Smooth muscle cell (in vitro differentiated cells): ENCODE results near the gene INPP5D. TPM values are rescaled to one million over a fixed set of nuclear protein-coding genes. Genes with fewer than 3 reads are reported as not detected.

Experiments used
- DNase-seq: peaks from one replicate; lab custom pipeline; 2025; ENCODE audit not compliant: unreplicated experiment; lab: John Stamatoyannopoulos, UW
- H2AFZ ChIP-seq: fragments of 200-600 bp; sonication (generic); 2 replicates; pipeline ENCODE4 v1.6.0; 2016; ENCODE audit warnings: antibody characterized with exemption, low read depth, mild to moderate bottlenecking
- H3F3A ChIP-seq: fragments of 200-600 bp; sonication (generic); 2 replicates; pipeline ENCODE4 v1.6.0; 2017; ENCODE audit warnings: antibody characterized with exemption, low read depth
- H3K27ac ChIP-seq: fragments of 200-600 bp; sonication (generic); 2 replicates; pipeline ENCODE4 v1.5.1; 2016; ENCODE audit warnings: low read depth, mild to moderate bottlenecking
- H3K27me3 ChIP-seq: fragments of 200-600 bp; sonication (generic); 2 replicates; pipeline ENCODE4 v1.6.1; 2016; ENCODE audit warnings: low read depth, mild to moderate bottlenecking
- H3K36me3 ChIP-seq: fragments of 200-600 bp; sonication (generic); 2 replicates; pipeline ENCODE4 v1.5.1; 2016; ENCODE audit warnings: low read depth
- H3K4me1 ChIP-seq: fragments of 200-600 bp; sonication (generic); 2 replicates; pipeline ENCODE4 v1.5.1; 2016; ENCODE audit warnings: low read depth
- H3K4me2 ChIP-seq: fragments of 200-600 bp; sonication (generic); 2 replicates; pipeline ENCODE4 v1.6.0; 2016; ENCODE audit warnings: mild to moderate bottlenecking
- H3K4me3 ChIP-seq: fragments of 200-600 bp; sonication (generic); 2 replicates; pipeline ENCODE4 v1.5.1; 2016; ENCODE audit warnings: mild to moderate bottlenecking
- H3K79me2 ChIP-seq: fragments of 200-600 bp; sonication (generic); 2 replicates; pipeline ENCODE4 v1.6.0; 2016; ENCODE audit warnings: low read depth, mild to moderate bottlenecking
- H3K9ac ChIP-seq: fragments of 200-600 bp; sonication (generic); 2 replicates; pipeline ENCODE4 v1.6.0; 2016; ENCODE audit warnings: low read depth
- H3K9me3 ChIP-seq: fragments of 200-600 bp; sonication (generic); replicated peaks from 2 replicates; pipeline ENCODE4 v1.5.1; 2016; ENCODE audit warnings: low read depth
- H4K20me1 ChIP-seq: fragments of 200-600 bp; sonication (generic); 2 replicates; pipeline ENCODE4 v1.6.0; 2016; ENCODE audit warnings: low read depth
- CTCF ChIP-seq: fragments of 200-600 bp; sonication (generic); IDR thresholded peaks from 2 replicates; pipeline ENCODE4 v1.5.1; 2017; ENCODE audit warnings: borderline replicate concordance, mild to moderate bottlenecking, antibody characterized with exemption; ENCODE audit not compliant: insufficient read depth, poor library complexity, severe bottlenecking
- WGBS: methylation state at CpG from one replicate; pipeline ENCODE4 v1.1.7; 2016; ENCODE audit warnings: low lambda C conversion rate; 5-methylcytosine and 5-hydroxymethylcytosine counted together
- polyA plus RNA-seq: library from polyadenylated mRNA; unstranded; fragments of >200 nt; fragmentation: Nextera tagmentation; extraction: Ambion mirVana; gene quantifications from 2 replicates; pipeline ENCODE4 v1.2.1, GENCODE V29; 2016
- total RNA-seq: library from RNA; depleted of rRNA; stranded (reverse); fragments of >200 nt; gene quantifications from 2 replicates; pipeline ENCODE4 v1.2.3, GENCODE V29; 2014

The INPP5D gene
- total and polyA plus RNA-seq, 2 experiments from 2014 or later = 5.6 to 17.8 TPM

- WGBS = 87% methylated on average over 13 of the region's 13 CpGs
- Histone ChIP-seq H3K4me2 (no peak overlapping the region), H3K9ac (no peak overlapping the region), H3K27ac (no peak overlapping the region), H3K27me3 (no peaks in the 10 kb centered on the region), H4K20me1 (no peaks in the 10 kb centered on the region), H3K79me2 (no peaks in the 10 kb centered on the region), H3K4me3 (no peak overlapping the region), H3K9me3 (no peaks in the 10 kb centered on the region), H3K4me1 (peaks cover 8% of the 10 kb centered on the region), H2AFZ (no peak overlapping the region), H3K36me3 (no peaks in the 10 kb centered on the region), H3F3A (no peaks in the 10 kb centered on the region)
- TF ChIP-seq CTCF = no peak
- DNase-seq = no peak
Observed at GRCh38 chr2:233085037-233085838, 25.1 kb downstream of the INPP5D start.

DNA sequence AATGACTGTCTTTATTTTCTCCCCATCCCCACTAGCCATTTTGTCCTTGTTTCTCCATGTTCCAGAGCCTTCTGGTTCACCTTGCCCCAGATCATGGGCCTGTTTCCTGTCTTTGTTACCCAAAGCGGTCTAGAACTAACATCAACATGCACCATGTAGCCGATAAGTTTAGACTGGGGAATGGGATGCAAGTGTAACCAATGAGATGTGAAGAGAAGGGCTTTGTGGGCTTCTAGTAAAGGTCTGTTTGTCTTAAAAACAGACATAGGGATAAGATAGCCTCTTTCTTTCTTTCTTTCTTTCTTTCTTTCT, 25.7 kb downstream of the INPP5D start:
- no peak overlapping the region for H3K4me3 ChIP-seq
- H3K9ac ChIP-seq = no peak overlapping the region
- H3K27ac ChIP-seq = no peak overlapping the region
- no peaks in the 10 kb centered on the region for H3K27me3 ChIP-seq
- no peaks in the 10 kb centered on the region for H3K9me3 ChIP-seq
- H3K36me3 ChIP-seq = no peaks in the 10 kb centered on the region
- H3K4me1 ChIP-seq = peaks cover 8% of the 10 kb centered on the region
- no peaks in the 10 kb centered on the region for H3K79me2 ChIP-seq
- H3K4me2 ChIP-seq = no peak overlapping the region
- no peak for DNase-seq
- no peaks in the 10 kb centered on the region for H4K20me1 ChIP-seq
- H3F3A ChIP-seq = no peaks in the 10 kb centered on the region
- no peak for TF ChIP-seq CTCF
- H2AFZ ChIP-seq = no peak overlapping the region
- 93% methylated on average over 2 of the region's 2 CpGs for WGBS

DNA sequence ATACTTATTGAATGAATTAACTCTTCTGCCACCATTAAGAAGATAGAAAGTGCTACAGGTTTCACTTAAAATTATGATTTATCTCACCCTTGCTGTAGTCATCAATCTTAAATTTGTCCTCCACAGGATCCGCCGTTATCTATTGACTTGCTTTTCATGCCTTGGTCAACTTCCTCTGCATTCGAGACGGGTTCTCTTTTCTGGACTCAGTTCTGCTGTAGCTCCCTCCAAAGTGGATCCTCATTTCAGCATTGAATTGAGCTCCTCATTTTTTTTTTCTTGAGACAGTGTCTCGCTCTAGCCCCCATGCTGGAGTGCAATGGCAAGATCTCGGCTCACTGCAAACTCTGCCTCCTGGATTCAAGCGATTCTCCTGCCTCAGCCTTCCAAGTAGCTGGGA, 27.6 kb downstream of the INPP5D start:
- Histone ChIP-seq H3K9ac (no peak overlapping the region), H3K4me3 (no peak overlapping the region), H4K20me1 (no peaks in the 10 kb centered on the region), H3K9me3 (no peaks in the 10 kb centered on the region), H3K27ac (no peak overlapping the region), H3K4me2 (no peak overlapping the region), H3F3A (no peaks in the 10 kb centered on the region), H3K4me1 (peaks cover 8% of the 10 kb centered on the region), H3K79me2 (no peaks in the 10 kb centered on the region), H3K27me3 (no peaks in the 10 kb centered on the region), H2AFZ (no peak overlapping the region), H3K36me3 (no peaks in the 10 kb centered on the region)
- DNase-seq = no peak
- WGBS = 93% methylated on average over 7 of the region's 7 CpGs
- TF ChIP-seq CTCF = no peak

DNA sequence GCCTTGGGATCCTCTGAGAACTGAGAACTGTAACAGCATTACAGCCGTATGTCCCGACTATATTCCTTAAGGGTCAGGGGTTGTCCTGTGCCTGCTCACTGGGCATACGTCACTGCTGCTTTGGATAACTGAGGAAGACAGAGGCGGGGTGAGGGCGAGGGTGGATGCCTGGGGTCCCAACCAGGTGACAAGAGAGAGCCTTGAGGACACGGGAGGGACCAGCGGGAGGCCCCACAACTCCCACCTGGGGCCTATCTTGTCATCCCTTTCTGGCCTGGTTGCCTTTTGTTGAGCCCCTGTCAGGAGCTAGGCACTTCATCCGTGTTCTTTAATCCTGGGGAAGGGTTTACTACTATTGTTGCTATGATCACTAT, 28.8 kb downstream of the INPP5D start:
- Histone ChIP-seq H3K27ac (no peak overlapping the region), H3K4me2 (no peak overlapping the region), H3K4me3 (no peak overlapping the region), H3K9me3 (no peaks in the 10 kb centered on the region), H3K36me3 (no peaks in the 10 kb centered on the region), H3K9ac (no peak overlapping the region), H3K4me1 (peaks cover 5% of the 10 kb centered on the region), H3F3A (no peaks in the 10 kb centered on the region), H4K20me1 (no peaks in the 10 kb centered on the region), H3K79me2 (no peaks in the 10 kb centered on the region), H2AFZ (no peak overlapping the region), H3K27me3 (no peaks in the 10 kb centered on the region)
- DNase-seq = no peak
- 90% methylated on average over 8 of the region's 8 CpGs for WGBS
- TF ChIP-seq CTCF = no peak
